ENCODE data around the gene IL3. TPM values are rescaled to one million over a fixed set of nuclear protein-coding genes. Genes with fewer than 3 reads are reported as not detected.

IL3 gene
- total and polyA plus RNA-seq, 11 donors: not detected

- TF ChIP-seq CTCF (IDR thresholded peaks at IDR 0.05) (no peak), POLR2A (IDR thresholded peaks at IDR 0.05) (no peak)
- DNase-seq: no peak
- ATAC-seq: no peak
- H3K27me3 ChIP-seq: no peaks in the 10 kb centered on the region
- peaks cover 0 to 5% (median 0%) of the 10 kb centered on the region in 12 donors for H3K9me3 ChIP-seq
- no peaks in the 10 kb centered on the region for H3K36me3 ChIP-seq
- peaks cover 0 to 17% (median 0%) of the 10 kb centered on the region in 12 donors for H3K4me1 ChIP-seq
- H3K27ac ChIP-seq: no peak overlapping the region
- no peak overlapping the region for H3K4me3 ChIP-seq
- intact Hi-C loops (cut with DNase I): no loop called here
These were observed 50.5 kb downstream of the IL3 start for GRCh38 chr5:132110930-132111329.

DNA sequence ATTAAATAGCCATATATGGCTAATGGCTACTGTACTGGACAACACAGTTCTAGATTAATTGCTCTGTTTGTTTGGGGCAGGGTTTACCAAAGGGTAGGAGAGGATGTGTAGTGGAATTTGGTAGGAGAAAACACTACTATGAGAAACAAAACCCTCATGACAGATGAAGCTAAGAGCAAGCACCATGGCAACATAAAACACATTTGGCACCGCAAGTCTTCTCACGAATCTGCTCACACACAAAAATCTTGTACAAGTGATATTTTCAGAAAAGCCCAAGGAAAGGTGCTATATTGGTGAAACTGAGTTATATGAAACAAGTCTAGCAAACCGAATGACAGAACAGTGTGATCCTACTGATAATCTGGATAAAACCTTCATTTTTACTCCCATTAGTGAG, 51.7 kb downstream of the IL3 start:
- no peak overlapping the region for H3K4me3 ChIP-seq
- H3K9me3 ChIP-seq: peaks cover 0 to 5% (median 0%) of the 10 kb centered on the region in 12 donors
- TF ChIP-seq POLR2A (IDR thresholded peaks at IDR 0.05) (no peak), CTCF (IDR thresholded peaks at IDR 0.05) (no peak)
- H3K36me3 ChIP-seq: no peaks in the 10 kb centered on the region
- peaks cover 0 to 17% (median 0%) of the 10 kb centered on the region in 12 donors for H3K4me1 ChIP-seq
- H3K27ac ChIP-seq: no peak overlapping the region
- no peaks in the 10 kb centered on the region for H3K27me3 ChIP-seq
- ATAC-seq: no peak
- no peak for DNase-seq
- intact Hi-C loops (cut with DNase I): no loop called here
- WGBS, 4 donors: 83 to 92% (median 90%) methylated on average over 3 of the region's 3 CpGs

Other genes starting within 250 kb of the IL3 start
- gene MEIKIN, start 115.0 kb upstream of the IL3 start, total RNA-seq: under 1 TPM in 1 of 9 donors, not detected in 8; 0.63 TPM
- gene MEIKIN, start 115.0 kb upstream of the IL3 start, polyA plus RNA-seq: under 1 TPM in 1 of 2 donors, not detected in 1; 0.07 TPM
- gene ACSL6, start 49.0 kb upstream of the IL3 start, total RNA-seq: 1 to 10 TPM in 5 of 9 donors, under 1 TPM in 4; 0.53 to 3.8 (median 2.1) TPM
- 1 to 10 TPM in 1 of 2 donors, under 1 TPM in 1; 0.33 to 3.2 TPM for gene ACSL6, start 49.0 kb upstream of the IL3 start, polyA plus RNA-seq
- under 1 TPM in 1 of 9 donors, not detected in 8; 0.67 TPM for gene CSF2, start 13.1 kb downstream of the IL3 start, total RNA-seq
- gene CSF2, start 13.1 kb downstream of the IL3 start, polyA plus RNA-seq: not detected
- gene P4HA2, start 167.2 kb downstream of the IL3 start, total RNA-seq: 10 to 100 TPM; 41.2 to 80.7 (median 55.7) TPM
- gene P4HA2, start 167.2 kb downstream of the IL3 start, polyA plus RNA-seq: 100 to 1,000 TPM in 1 of 2 donors, 10 to 100 TPM in 1; 44.3 to 140 TPM
- gene PDLIM4, start 197.0 kb downstream of the IL3 start, total RNA-seq: 10 to 100 TPM in 3 of 9 donors, 1 to 10 TPM in 6; 2.4 to 16.9 (median 8.1) TPM
- 1 to 10 TPM; 5.1 to 9.1 TPM for gene PDLIM4, start 197.0 kb downstream of the IL3 start, polyA plus RNA-seq
- 1 to 10 TPM in 8 of 9 donors, under 1 TPM in 1; 0.83 to 4.9 (median 2.2) TPM for gene SLC22A4, start 233.7 kb downstream of the IL3 start, total RNA-seq
- gene SLC22A4, start 233.7 kb downstream of the IL3 start, polyA plus RNA-seq: 1 to 10 TPM in 1 of 2 donors, under 1 TPM in 1; 0.30 to 3.7 TPM